HG02884 (cell line): ENCODE measurements around the gene EIF2A.

Source experiments
- ATAC-seq: cut with Tn5 transposase; IDR thresholded peaks from one replicate; pipeline ENCODE4 v1.9.1; 2021; ENCODE audit warnings: mild to moderate bottlenecking, moderate library complexity; ENCODE audit not compliant: unreplicated experiment

EIF2A gene

GRCh38 chr3:150543128-150543527 lies 3.5 kb upstream of the EIF2A start:
- no peak for ATAC-seq

DNA sequence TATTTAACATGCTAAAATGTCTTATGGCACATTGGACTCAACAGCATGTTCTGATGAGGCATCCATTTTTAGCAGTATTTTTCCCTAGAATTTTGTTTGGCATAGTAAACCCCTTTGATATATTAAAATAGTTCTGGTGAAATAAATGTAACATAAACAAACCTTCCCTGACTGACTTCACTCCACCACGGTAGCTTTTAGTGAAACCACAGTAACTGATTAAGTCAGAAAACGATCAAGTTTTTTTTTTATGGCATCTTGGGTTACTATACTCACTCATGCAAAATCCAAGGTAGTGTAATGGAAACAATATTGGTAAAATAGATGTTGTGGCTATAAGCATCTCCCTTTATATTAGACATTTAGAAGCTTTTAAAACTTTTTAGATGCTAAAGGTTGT lies 3.1 kb upstream of the EIF2A start:
- ATAC-seq: no peak

DNA sequence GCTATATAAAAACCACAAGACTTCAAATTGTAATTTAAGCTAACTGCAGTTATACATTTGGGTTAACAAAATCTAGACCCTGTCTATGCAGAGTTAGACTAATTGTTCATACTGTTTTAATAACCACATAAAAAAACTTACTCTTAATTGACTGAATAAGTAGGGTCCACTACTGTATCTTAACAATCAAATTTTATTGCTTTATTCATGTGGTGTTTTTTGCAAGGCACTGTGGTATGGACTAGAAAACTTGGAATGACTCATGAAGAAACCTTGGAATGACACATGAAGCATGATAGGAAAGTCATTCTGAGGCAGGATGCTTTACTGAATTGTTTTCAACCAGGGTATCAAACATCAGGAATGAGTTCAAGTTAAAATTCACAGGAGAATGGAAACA lies 2.5 kb upstream of the EIF2A start:
- no peak for ATAC-seq

GRCh38 chr3:150544726-150545125 lies 1.9 kb upstream of the EIF2A start:
- ATAC-seq: no peak

GRCh38 chr3:150545419-150546225 lies 965 bp upstream of the EIF2A start:
- ATAC-seq: no peak

- ATAC-seq: no peak
These were observed 606 bp downstream of the EIF2A start for GRCh38 chr3:150547045-150547741.

GRCh38 chr3:150555859-150556436 lies 9.4 kb downstream of the EIF2A start:
- ATAC-seq: no peak

GRCh38 chr3:150556792-150557191 lies 10.2 kb downstream of the EIF2A start:
- no peak for ATAC-seq

DNA sequence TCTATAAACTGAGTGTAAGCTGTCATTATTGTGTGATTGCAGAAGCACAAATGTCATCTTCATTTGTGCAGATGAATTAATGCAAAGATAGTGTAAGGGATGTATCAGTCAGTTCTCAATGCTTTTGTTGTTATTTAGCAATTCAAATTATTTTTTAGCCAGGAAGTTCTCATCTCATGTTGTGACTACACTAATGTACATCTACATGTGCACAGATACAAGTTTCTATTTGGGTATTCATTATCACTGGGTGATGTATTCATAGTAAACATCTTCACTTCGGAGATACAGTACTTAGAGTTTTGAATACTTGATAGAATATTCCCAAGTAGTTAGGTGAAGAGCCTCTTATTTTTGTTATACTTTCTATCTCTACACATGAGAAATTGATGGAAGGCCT lies 11.1 kb downstream of the EIF2A start:
- no peak for ATAC-seq

GRCh38 chr3:150564243-150564642 lies 17.7 kb downstream of the EIF2A start:
- no peak for ATAC-seq

- ATAC-seq: no peak
These were observed 20.7 kb downstream of the EIF2A start for GRCh38 chr3:150567328-150567727.

DNA sequence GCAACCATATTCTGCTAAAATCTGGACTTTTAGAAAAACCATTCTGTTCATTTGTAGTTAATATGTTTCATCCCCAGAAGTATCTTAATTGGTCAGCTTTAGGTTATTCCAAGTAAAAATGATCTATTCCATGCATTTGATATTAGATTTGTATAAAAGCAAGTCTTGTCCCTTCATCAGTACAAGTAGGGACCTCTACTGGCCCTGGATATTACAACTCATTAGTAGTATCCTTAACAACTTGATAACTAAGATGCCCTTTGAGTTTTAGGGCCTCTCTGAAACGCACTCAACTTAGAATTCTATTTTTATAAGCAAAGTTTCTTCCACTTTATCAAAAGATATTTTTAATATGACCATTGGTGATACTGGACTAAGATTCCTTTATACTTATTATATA lies 31.3 kb downstream of the EIF2A start:
- ATAC-seq: no peak

GRCh38 chr3:150581174-150581573 lies 34.6 kb downstream of the EIF2A start:
- no peak for ATAC-seq

GRCh38 chr3:150582620-150583019 lies 36.0 kb downstream of the EIF2A start:
- ATAC-seq: peak; percentile 54

- peak; percentile 49 for ATAC-seq
These were observed 36.4 kb downstream of the EIF2A start for GRCh38 chr3:150583028-150583427.

DNA sequence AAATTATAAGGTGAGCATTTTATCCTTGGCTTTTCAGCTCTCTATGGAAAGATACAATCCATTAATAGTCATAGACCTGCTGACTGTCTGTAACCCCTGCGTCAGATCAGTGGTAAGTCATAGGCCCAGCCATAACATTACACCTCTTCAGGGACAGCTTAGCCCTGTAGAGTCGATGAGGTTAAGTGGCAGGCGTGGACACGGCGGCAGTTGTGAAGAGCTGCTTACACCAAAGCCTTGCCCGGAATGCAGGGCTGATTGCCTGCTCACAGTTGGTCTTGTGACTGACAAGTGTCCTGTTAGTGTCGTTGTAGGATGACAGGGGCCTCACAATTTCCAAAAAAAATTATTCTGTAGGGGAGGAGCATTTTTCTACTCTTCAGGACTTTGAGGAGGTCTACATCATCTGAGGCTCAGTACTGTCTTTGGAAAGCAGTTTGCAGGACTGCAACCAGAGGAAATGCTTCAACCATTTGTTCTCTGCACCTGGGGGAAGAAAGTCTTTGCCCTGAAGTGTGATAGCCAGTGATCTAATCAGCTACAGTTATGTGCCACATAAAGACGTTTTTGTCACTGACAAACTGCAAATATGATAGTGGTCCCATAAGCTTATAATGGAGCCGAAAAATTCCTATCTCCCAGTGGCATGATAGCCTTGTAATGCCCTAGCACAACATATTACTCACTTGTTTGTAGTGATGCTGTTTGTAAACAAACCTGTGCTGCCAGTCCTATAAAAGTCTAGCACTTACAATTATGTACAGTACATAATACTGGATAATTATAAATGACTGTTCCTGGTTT lies 41.6 kb downstream of the EIF2A start:
- ATAC-seq: no peak

DNA sequence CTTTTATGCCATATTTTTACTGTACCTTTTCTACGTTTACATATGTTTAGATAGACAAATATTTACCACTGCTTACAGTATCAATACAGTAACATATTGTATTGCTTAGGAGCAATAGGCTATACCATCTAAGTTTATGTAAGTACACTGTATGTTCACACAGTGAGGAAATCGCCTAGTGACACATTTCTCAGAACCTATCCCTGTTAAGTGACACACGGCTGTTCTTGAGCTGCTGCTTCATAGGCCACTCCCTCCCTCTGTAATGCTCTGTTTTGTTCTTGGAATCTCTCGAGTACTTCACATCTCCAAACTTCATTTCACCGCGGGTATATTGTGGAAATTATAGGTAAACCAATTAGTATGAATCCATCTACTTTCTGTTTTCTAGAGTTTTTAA lies 43.2 kb downstream of the EIF2A start:
- no peak for ATAC-seq

DNA sequence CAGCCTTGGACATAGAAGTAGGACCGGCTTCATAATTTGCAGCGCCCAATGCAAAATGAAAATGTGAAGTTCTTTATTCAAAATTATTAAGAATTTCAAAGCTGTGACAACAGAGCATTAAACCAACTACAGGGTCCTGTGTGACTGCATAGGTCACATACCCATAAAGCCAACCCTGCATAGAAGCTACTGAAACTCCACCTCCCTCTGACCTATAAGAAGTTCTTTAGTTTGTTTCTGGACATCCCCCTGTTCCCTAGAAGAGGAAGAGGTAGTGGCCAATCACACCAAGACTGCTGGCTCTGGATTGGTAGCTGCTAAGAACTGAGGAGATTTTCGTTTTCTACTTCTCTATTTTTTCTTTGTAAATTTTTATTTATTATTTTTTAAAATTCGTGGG lies 47.6 kb downstream of the EIF2A start:
- ATAC-seq: no peak

- ATAC-seq: no peak
These were observed 51.1 kb downstream of the EIF2A start for GRCh38 chr3:150597646-150598045.

DNA sequence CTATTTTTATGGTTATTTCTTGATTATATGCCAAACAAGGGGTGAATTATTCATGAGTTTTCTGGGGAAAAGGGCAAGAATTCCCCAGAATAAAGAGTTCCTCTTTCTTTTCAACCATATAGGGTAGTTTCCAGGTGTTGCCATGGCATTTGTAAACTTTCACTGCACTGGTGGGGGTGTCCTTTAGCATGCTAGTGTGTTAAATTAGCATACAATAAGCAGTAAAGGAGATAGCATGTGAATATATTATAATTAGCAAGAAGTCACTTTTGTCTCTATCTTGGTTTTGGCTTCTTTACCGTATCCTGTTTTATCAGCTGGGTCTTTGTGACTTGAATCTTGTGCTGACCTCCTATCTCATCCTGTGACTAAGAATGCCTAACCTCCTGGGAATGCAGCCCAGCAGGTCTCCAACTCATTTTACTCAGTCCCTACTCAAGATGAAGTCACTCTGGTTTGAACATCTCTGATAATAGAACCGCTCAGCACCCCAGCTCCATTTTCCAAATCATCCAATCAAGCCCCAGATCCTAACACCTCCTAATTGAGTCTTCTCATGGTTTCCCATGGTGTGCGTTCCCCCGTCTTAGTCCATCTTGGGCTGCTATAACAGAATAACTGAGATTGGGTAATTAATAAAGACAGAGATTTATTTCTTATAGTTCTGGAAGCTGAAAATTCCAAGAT lies 53.2 kb downstream of the EIF2A start:
- ATAC-seq: peak; percentile 17
